ENCODE measurements around the gene ITGAX.

Gene ITGAX

DNA sequence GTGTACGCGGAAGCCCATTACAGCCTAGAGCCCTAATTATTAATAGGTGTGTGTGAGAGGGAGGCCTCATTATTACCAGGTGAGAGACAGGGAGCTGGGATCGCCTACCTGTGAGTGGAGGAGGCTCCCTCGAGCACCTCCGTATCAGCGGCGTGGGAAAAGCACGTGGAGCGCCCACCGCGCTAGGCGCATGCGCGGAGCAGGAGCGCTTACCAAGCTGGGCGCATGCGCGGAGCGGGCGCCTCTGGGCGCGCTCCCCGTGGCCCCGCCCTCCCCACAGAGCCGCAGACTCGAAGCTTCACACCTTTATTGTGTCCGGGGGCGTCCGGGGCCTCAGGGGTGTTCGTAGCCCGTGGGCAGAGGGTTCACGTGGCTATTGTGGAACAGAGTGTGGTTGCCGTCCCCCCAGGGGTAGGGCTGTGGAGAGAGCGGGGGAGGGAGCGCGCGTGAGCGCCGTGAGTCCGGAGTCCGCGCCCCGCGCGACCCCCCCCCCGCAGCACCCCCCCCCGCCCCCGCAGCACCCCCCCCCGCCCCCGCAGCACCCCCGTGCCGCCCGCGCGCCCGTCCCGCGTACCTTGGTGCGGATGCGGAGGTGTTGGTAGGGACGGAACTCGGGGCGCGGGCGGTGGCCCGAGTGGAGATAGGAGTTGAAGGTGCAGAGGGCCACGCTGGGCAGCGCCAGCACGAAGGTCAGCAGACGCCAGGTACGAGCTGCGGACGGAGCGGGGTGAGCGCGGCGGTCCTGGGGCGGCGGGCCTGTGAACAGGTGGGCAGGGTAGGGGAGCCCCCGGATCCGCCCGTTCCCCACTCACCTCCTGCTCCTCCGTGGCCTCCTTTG lies 72.7 kb downstream of the ITGAX start:
- no peak for DNase-seq
- in situ Hi-C loops (cut with MboI; ENCODE audit: low pct_unique_long_range_greater_than_20kb, low sequenced_read_pairs) = no loop called here

DNA sequence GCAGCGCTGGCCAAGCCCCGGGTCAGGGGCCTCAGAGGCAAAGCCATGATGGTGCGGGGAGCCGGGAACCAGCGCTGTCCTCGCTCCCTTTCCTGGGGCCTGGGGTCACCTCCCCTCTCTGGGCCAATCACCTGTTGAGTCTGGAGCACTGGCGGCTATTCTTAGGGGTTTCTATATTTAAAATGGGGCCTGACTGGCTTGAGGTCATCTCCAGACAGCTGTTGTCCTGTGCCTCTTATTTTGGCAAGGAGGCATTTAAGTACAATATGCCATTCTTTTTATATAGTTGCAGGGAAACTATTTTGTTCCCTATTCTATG lies 73.3 kb downstream of the ITGAX start, which contains the start of gene COX6A2:
COX6A2 (minus strand) TSS at position 82 of the 319 bp plus-strand sequence; CDS start at position 47, 35 bp downstream.
- no peak for DNase-seq
- in situ Hi-C loops (cut with MboI; ENCODE audit: low pct_unique_long_range_greater_than_20kb, low sequenced_read_pairs) = no loop called here

GRCh38 chr16:31428638-31429247 lies 73.8 kb downstream of the ITGAX start:
- in situ Hi-C loops (cut with MboI; ENCODE audit: low pct_unique_long_range_greater_than_20kb, low sequenced_read_pairs) = no loop called here
- DNase-seq = no peak

GRCh38 chr16:31429314-31429713 lies 74.3 kb downstream of the ITGAX start:
- in situ Hi-C loops (cut with MboI; ENCODE audit: low pct_unique_long_range_greater_than_20kb, low sequenced_read_pairs) = no loop called here
- DNase-seq = no peak

GRCh38 chr16:31429796-31430195 lies 74.8 kb downstream of the ITGAX start:
- DNase-seq = no peak
- in situ Hi-C loops (cut with MboI; ENCODE audit: low pct_unique_long_range_greater_than_20kb, low sequenced_read_pairs) = no loop called here

DNA sequence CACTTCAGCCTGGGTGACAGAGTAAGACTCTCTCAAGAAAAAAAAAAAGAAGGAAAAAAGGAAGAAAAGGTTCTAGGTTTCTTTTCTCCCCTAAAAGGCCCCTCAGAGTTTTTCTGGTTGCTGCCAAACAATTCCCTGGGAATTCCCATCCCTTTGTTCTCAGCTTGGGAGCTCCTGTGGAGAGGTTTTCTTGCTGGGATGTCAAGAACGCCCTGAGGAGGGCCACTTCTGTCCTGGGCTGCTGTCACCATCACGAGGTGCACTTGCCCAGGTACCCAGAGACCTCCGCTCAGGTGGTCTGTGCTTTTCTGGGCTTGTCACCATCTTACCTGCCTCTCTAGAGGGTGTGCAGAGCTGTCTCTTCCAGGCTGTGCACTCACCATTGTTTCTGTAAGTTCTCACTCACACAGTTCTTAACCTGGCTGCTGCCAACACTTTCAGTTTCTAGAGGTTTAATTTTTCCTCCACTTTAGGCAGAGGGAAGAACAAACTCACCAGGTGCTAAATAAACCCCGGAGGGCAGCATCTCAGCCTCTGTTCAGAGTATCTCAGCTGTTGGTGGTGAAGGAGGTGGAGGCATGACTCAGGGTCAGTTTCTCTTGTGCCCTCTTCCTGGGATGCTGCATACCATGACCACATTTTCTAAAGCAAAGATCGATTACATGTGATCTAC lies 75.5 kb downstream of the ITGAX start:
- DNase-seq = no peak
- in situ Hi-C loops (cut with MboI; ENCODE audit: low pct_unique_long_range_greater_than_20kb, low sequenced_read_pairs) = no loop called here

Data from KBM-7 (cell line).